Measurements from ENCODE around the gene MAT2A. TPM values are rescaled to one million over a fixed set of nuclear protein-coding genes. Genes with fewer than 3 reads are reported as not detected.

Gene MAT2A
- polyA plus RNA-seq (2013, experiment 1 of 2; ENCODE audit: insufficient read length), result 152 TPM
- polyA plus RNA-seq (2013, experiment 2 of 2; ENCODE audit: insufficient read length), result 88.2 TPM

DNA sequence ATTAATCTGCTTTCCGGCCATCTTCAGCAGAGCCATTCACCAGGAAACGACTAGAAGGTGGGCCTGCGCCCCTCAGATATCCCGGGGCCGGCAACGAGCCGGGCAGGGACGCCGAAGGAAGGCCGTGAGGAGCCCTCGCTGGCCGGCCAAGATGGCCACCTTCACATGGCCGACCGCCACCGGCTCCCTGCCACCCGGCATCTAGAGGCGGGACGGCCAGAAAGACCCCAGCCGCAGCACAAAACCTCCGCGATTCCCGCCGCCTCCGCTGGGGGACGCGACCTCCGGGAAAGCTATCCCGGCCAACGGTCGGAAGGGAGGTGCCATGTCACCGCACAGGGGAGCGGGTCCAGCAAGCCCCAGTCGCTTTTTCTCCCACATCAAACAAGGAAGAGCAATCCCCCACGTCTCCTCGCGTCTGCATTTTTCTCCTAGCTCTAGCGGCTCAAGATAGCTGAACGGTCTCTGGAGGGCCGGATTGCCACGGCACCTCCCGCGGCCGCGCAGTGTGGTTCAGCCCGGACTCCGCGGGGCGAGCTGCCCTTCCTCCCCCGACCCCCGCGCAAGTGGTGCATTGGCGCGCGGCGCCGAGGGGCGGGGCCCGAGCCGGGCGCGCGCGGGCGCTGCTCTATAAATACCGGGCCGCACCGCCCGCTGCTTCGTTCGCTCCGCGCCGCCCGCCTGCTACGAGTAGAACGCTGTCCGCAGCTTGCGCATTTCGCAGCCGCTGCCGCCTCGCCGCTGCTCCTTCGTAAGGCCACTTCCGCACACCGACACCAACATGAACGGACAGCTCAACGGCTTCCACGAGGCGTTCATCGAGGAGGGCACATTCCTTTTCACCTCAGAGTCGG, at the start of gene MAT2A:
TSS of gene MAT2A (plus strand) at position 662 of the 854 bp plus-strand sequence. CDS start at position 782, 120 bp downstream.
- peak; percentile 93 for DNase-seq

- DNase-seq, result no peak
Observed at GRCh38 chr2:85490861-85491755, 47.9 kb upstream of the MAT2A start.

DNA sequence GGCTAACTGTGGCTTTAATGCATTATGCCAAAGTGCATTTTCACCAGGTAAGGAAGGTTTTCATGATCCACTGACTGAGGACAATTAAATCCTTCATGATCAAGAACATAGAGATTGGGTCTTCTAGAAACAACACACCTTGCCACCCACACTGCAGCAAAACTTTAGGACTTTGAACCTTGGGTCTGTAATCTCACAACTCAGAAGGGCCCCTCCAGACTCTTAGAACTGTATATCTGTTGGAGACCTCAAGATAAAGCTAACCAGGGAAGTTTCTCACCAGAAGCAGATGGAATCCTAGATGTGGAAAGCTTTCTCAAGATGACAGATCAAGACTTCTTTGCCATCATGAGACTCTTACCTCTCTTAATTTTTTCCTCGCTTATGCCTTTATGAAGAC, 42.5 kb upstream of the MAT2A start:
- DNase-seq, result no peak

DNA sequence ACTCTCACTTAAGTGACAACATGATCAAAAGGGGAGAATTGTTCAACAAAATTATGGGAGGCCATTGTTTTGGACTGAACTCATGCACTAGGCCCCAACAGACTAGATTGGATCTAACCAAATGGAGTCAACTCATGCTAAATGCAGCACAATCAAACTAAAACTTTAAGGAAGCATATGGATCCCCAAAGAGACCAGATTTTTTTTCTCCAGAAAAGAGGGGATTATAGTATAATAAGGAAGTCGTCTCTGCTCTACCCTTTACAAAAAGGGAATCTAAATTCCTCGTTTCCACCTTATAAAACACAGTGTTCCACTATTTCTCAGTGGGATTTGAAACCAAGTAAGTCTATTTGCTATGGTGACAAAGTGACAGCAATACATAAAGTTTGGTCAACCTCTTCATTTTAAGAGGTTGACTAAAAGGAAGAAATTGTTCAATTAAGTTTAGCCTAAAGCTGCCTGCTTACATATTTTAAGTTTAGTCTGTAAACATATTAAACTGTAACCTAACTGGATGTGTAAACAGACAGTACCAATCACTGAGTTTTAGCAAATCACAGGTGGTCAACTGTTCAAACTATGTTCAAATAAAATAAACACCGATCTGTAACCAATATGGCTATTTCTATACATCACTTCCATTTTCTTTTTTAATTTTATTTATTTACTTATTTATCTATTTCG, 40.9 kb upstream of the MAT2A start:
- no peak for DNase-seq

- no peak for DNase-seq
Observed at GRCh38 chr2:85501248-85501647, 37.7 kb upstream of the MAT2A start.

- DNase-seq, result no peak
Observed at GRCh38 chr2:85502720-85503119, 36.2 kb upstream of the MAT2A start.

DNA sequence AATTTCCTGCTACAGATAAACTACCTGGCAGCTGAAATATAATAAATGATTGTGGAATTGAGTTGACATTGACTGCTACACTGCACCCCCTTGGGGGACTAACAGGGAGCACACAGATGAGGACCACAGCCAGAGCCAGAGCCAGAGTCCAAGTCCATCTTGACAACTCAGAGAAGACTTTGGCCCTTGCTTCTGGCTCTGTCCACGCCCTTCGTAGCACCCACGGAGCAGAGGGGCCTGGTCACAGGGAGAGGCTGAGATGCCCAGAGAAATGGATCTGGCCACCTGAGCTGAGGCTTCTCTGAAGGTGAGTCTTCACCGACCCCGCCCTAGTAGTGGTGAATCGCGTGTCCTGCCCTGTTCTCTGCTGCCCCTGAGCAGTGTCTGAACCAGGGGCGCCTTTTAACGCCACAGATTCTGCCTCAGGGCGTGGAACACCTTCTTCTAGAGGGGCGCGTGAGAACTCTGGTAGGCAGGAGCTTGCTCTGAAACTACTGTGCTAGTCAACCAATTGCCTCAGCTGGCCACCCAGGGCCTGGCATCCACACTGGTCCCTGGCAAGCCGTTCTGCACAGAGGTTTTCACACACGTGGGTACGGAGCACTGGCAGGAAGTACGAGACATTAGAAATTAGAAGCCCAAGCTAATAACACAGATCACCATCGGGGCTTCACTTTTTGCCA, 35.7 kb upstream of the MAT2A start:
- DNase-seq, result no peak

DNA sequence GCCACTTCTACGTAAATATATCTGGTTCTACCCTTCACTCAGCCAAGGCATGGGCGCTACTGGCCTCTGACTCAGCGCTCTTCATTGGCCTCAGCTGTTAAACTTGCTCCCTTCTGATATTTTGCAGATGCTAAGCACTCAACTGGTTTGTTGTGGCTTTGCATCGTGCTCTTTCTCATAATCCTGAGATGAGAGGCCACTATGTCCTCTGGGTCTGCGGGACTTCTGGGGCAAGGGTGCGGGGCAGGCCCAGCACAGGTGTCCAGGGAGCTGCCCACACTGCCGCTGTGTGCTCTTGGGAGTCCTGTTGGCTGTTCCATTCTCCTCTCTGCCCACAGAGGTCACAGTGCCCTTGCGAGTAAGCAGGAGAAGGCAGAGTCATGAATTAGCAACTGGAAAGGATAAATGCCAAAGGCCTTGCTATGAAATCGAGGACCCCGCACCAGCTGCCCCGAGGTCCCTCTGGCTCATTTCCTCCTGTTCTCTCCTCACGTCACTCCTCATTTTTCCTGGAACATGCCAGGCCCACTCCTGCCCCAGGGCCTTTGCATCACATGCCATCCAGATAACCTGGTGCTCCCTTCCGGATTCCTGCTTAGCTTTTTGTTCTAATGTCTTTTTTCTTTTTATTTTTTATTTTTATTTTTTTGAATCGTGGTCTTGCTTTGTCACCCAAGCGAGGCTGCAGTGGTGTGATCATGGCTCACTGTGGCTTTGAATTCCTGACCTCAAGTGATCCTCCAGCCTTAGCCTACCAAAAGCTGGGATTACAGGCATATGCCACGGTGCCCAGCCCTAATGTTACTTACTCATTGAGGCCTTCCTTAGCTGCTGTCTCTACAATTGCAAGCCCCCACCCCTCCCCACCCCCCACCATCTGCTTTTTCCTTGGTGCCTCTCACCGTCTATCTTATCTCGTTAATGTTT, 34.9 kb upstream of the MAT2A start:
- peak; percentile 22 for DNase-seq

- peak; percentile 90 for DNase-seq
Observed at GRCh38 chr2:85504778-85505261, 34.1 kb upstream of the MAT2A start.

- DNase-seq, result no peak
Observed at GRCh38 chr2:85505551-85506238, 33.3 kb upstream of the MAT2A start.

DNA sequence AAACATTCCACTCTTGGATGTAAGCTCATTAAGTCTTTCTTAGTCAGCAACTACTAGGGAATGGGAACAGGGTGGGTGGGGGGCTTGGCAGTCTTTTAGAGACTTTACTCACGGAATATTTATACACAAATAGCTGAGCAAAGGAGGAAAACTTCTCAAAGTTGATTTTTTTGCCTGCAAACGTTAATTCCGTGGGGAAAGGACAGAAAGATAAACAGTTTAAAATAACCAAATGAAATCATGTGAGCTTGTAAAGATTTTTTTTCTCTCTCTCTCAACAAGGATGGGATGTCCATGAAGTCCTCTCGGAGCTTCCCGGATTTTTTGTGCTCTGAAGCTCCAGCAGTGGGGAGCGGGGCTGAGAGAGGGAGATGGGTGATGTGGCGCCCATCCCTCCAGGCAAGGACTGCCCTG, 32.2 kb upstream of the MAT2A start:
- DNase-seq, result peak; percentile 43

- no peak for DNase-seq
Observed at GRCh38 chr2:85511008-85511811, 27.8 kb upstream of the MAT2A start.

GRCh38 chr2:85514323-85514722, 24.6 kb upstream of the MAT2A start:
- no peak for DNase-seq

- DNase-seq, result no peak
Observed at GRCh38 chr2:85516653-85517389, 22.1 kb upstream of the MAT2A start.

DNA sequence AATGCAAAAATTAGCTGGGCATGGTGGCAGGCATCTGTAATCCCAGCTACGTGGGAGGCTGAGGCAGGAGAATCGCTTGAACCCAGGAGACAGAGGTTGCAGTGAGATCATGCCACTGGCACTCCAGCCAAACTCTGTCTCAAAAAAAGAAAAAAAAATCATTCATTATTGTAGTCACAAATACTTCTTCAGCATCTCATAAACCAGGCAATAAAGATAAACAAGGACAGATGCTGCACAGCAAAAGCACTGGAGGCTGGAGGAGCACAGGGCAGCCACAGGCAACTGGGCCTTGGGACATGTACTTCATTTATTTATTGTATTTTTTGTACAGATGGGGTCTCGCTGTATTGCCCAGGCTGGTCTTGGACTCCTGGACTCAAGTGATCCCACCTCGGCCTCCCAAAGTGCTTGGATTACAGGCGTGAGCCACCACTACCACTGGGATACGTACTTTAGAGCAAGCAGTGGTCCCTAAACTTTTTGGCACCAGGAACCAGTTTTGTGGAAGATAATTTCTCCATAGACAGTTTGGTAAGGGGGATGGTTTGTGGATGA, 16.8 kb upstream of the MAT2A start:
- no peak for DNase-seq

GRCh38 chr2:85523062-85523902, 15.7 kb upstream of the MAT2A start:
- DNase-seq, result no peak

DNA sequence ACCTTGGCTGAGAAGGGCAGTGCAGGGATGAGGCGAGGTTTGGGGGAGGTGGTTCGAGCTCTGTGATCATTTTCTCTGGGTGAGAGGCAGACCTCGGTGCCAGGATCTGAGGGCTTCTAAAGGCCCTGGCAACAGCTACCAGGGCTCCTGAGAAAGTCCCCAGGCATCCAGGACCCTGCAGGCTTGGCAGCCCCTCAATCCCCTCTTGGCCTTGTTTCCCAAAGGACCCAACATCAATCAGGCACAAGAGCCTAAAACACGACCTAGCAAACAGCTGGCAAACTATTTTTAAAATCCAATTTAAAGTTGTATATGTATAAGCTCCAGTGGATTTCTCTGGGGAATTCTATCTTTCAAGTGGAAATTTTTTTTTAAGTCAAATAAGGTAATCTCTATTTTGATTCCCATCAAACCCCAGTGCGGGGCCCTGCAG, 15.0 kb upstream of the MAT2A start:
- no peak for DNase-seq

All from fibroblast of skin of back (primary cell).